ENCODE measurements around the gene SEMA3E.

The SEMA3E gene

DNA sequence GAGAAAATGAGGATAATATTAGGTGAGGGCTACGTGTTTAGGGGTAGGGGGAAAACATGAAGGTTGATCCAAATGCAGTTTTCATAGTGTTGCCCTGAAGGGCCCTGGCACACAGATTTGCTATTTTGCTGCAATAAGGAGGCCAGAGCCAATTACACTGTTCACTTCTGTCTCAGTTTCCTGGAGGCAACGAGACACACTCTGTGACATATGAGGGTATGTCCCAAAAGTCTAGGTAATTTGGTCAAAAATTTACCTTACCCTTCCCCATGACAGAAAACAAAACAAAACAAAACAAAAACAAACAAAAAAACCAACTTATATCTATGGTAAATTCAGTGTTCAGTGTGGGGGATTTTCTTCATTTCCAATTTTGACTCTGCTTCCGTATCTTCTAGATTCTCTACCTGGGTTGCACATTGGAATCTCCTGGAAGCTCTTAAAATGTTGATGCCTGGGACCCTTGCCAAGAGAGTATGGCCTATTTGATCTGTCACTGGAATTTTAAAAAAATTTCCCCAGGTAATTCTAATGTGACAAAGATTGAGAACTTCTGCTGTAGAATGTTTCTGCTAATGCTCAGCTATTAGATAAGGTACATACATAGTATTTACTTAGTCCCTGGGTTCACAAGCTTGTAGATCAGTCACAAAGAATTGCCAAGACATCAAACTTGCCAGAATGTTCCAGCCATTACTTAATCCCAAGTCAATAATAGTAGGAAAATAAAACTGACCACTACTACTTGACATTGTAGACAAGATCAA lies 139.5 kb downstream of the SEMA3E start:
- TF ChIP-seq, protein P1, sequence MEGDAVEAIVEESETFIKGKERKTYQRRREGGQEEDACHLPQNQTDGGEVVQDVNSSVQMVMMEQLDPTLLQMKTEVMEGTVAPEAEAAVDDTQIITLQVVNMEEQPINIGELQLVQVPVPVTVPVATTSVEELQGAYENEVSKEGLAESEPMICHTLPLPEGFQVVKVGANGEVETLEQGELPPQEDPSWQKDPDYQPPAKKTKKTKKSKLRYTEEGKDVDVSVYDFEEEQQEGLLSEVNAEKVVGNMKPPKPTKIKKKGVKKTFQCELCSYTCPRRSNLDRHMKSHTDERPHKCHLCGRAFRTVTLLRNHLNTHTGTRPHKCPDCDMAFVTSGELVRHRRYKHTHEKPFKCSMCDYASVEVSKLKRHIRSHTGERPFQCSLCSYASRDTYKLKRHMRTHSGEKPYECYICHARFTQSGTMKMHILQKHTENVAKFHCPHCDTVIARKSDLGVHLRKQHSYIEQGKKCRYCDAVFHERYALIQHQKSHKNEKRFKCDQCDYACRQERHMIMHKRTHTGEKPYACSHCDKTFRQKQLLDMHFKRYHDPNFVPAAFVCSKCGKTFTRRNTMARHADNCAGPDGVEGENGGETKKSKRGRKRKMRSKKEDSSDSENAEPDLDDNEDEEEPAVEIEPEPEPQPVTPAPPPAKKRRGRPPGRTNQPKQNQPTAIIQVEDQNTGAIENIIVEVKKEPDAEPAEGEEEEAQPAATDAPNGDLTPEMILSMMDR (IDR thresholded peaks at IDR 0.05; ENCODE audit: low read depth, low read length): no peak
- H3K4me3 ChIP-seq (replicated peaks in 1 of 2; ENCODE audit: low read depth in 2 of 2, low read length in 2 of 2): no peak overlapping the region
- DNase-seq (ENCODE audit: low read depth in 2 of 2): no peak

DNA sequence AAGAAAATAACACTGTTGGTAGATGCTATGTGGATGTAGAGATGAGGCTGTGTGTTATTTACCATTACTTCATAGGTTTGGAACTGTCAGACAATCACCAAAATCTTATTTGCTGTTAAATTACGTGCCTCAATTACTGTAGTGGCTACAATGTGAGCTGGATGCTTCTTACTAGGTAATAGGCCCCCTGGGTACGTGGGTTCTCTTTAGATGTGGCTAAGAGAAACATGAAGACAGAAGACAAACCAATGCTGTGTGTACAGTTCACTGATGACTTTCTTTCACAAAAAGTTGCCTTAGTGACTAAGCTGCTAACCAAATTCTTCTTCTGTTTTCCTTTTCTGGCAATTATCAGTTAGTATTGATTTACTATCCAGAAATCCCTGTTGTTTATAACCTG lies 144.6 kb downstream of the SEMA3E start:
- TF ChIP-seq, protein P1 (IDR thresholded peaks at IDR 0.05; ENCODE audit: low read depth, low read length): no peak
- H3K4me3 ChIP-seq (replicated peaks in 1 of 2; ENCODE audit: low read depth in 2 of 2, low read length in 2 of 2): no peak overlapping the region
- no peak for DNase-seq (ENCODE audit: low read depth in 2 of 2)

DNA sequence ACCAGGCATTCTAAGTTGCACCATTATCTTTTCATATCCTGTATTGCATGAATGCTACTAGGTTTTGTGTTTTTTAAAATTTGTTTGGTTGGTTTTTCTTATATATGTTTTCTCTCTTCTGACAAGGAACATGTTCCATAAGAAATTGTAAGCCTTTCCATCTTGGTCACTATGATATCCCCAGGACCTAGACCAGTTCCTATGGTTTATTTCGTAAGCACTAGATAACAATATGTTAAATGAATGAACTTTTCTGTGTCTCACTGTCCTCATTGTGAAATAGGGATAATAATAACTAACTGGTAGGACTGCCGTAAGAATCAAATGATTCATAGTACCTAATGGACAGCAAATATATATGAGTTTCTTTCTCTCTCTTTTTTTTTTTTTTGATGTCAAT lies 146.3 kb downstream of the SEMA3E start:
- DNase-seq (ENCODE audit: low read depth in 2 of 2): no peak
- TF ChIP-seq, protein P1 (IDR thresholded peaks at IDR 0.05; ENCODE audit: low read depth, low read length): no peak
- H3K4me3 ChIP-seq (replicated peaks in 1 of 2; ENCODE audit: low read depth in 2 of 2, low read length in 2 of 2): no peak overlapping the region

DNA sequence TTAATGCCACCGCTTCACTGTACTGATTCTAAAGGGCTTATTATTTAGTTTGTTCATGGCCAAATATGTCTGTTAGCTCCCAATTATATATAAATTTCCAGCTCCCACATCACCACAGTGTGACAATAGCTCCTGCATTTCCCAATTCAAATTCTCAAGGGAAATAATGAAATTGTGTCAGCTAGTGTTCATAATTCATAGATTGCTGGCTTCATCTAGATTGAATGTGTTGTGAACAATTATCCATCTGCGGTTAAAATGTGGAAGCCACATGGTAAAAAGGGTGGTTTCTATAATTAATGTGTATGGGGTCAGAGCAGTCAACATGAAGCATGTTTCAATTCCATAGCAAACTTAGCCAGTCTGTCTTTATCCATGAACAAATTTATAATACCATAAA lies 154.3 kb downstream of the SEMA3E start:
- no peak for DNase-seq (ENCODE audit: low read depth in 2 of 2)
- H3K4me3 ChIP-seq (replicated peaks in 1 of 2; ENCODE audit: low read depth in 2 of 2, low read length in 2 of 2): no peak overlapping the region
- TF ChIP-seq, protein P1 (IDR thresholded peaks at IDR 0.05; ENCODE audit: low read depth, low read length): no peak

DNA sequence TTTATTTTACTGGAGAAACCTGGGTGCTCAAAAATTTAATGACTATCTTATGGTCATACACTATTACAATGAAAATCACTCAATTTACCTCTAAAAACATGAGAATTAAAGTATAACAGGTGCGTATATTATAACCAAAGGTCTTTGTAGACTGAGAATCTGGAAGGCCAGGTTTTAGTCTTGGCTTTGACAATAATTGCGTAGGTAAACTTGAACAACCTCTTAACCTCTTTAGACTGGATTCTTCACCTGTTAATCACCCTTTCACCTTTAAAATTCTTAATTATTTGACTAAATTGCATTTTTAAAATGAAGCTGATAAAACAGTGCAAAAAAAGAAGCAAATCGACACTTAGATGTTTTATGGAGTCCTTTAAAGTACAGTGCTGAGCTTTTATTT lies 156.1 kb downstream of the SEMA3E start:
- TF ChIP-seq, protein P1 (IDR thresholded peaks at IDR 0.05; ENCODE audit: low read depth, low read length): no peak
- no peak for DNase-seq (ENCODE audit: low read depth in 2 of 2)
- no peak overlapping the region for H3K4me3 ChIP-seq (replicated peaks in 1 of 2; ENCODE audit: low read depth in 2 of 2, low read length in 2 of 2)

DNA sequence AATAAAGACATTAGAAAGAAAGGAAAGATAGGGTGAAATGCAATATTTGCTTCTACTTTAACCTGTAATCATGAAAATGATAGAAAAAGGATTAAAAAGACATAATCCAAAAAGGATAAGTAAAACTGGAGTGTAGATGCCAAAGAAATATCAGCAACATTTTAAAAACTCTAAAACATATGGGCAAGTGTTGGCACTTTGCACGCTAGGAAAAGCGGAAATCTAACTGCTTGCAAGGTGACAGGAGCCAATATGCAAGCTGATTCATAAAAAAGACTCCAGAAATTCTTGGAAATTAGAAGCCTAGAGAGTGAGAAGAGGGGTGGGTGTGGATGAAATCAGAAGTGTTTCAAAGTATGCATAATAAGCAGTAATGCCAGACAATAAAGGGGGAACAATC lies 161.1 kb downstream of the SEMA3E start:
- no peak overlapping the region for H3K4me3 ChIP-seq (replicated peaks in 1 of 2; ENCODE audit: low read depth in 2 of 2, low read length in 2 of 2)
- TF ChIP-seq, protein P1 (IDR thresholded peaks at IDR 0.05; ENCODE audit: low read depth, low read length): no peak
- no peak for DNase-seq (ENCODE audit: low read depth in 2 of 2)

DNA sequence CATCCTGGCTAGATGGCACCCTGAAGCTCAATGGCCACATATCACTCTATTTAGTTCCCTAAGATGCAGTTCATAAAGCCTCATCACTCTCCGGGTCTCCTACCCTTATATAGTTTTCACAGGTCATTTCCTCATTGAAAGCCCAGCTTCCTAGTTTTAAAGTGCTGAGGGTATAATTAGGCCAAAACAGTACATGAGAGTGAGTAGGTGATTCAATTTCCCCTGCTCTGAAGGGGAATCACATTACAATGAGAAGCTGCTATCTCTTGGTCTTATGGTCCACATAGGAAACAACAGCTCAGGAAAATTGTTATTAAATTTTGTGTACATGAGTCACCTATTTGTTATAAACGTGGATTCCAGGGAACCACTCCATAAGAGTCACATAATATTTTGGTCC lies 162.0 kb downstream of the SEMA3E start:
- H3K4me3 ChIP-seq (replicated peaks in 1 of 2; ENCODE audit: low read depth in 2 of 2, low read length in 2 of 2): no peak overlapping the region
- DNase-seq (ENCODE audit: low read depth in 2 of 2): no peak
- TF ChIP-seq, protein P1 (IDR thresholded peaks at IDR 0.05; ENCODE audit: low read depth, low read length): no peak
